HG03280 (cell line): Measurements from ENCODE around the gene MTCL1.

Experiments
- ATAC-seq: cut with Tn5 transposase; IDR thresholded peaks from one replicate; pipeline ENCODE4 v1.9.1; 2021; ENCODE audit warnings: mild to moderate bottlenecking, moderate library complexity; ENCODE audit not compliant: unreplicated experiment

Gene MTCL1

DNA sequence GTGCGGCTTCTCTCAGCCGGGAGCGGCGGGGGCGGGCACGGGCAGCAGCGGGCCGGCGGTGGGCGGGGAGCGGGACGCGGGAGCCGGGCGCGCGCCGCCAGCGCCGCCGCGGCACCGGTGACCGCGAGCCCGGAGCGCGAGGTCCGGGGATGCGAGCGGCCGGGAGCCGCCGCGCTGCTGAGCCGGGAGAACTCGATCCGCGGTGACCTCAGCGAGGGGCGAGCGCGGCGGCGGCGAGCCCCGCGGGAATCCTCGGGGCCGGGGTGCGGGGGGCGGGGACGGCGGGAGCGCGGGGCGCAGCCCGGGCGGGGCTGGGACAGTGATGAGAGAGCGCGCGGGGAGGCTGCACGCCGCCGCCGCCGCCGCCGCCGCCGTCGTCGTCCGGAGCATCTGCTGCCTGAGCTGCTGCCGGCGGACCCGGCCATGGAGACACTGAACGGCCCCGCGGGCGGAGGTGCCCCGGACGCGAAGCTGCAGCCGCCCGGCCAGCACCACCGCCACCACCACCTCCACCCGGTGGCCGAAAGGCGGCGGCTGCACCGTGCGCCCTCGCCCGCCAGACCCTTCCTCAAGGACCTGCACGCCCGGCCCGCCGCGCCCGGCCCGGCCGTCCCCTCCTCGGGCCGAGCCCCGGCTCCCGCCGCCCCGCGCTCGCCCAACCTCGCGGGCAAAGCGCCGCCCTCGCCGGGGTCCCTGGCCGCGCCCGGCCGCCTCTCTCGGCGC lies at the start of gene MTCL1:
TSS of gene MTCL1 (plus strand) at position 319 of the 723 bp plus-strand sequence. CDS start at position 424, 105 bp downstream.
- ATAC-seq: peak; percentile 43

DNA sequence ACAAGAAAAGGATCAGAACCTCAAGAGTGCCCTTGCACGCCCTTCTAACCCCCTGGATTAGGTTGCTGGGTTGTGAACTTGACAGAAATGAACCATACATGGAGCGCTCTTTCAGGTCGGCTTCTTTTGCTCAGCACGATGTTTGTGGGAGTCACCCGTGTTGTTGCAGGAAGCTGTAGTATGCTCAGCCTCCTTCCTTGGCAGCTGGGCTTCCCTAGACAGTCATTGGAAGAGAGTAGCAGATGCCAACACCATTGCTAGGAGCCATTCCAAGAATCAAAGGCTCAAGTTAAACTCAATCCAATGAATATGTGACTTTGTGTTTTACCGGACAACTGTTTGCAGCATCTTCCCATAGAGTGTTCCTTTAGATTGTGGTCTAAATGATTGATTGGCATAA lies 49.1 kb upstream of the MTCL1 start:
- no peak for ATAC-seq

DNA sequence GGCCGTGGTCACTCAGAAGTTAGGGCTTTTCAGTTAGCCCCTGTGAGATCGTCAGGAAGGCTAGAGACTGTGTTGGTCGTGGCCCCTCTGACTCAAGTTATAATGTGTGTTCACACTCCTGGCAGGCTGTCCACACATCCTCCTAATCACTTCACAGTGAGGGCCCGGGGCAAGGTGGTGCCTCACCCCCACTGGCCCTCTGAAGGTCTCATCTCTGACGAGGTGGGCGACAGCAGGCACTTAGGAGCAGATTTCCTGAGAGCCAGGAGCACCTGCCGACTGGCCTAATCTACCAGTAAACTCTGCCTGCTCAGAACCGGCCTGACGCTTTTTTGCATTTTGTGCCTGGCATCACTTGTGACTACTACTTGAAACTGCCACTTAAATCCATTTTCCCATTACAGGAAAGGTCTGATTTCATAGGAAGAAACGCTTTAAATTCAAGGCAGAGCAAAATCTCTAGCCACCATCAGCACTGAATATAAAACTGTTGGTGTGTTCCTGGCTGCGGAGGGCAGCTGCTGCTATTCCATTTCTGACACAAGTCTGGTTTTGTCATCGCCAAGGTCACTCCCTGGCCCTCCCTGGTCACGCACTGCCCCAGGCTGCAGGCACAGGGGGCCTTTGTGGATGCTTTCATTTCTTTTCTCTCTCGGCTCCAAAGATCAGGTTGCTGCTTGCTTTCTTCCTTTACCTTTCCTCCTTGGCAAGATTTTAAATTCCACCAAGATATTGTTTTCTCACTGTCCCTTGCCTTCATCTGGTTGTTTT lies 48.1 kb upstream of the MTCL1 start:
- ATAC-seq: no peak

DNA sequence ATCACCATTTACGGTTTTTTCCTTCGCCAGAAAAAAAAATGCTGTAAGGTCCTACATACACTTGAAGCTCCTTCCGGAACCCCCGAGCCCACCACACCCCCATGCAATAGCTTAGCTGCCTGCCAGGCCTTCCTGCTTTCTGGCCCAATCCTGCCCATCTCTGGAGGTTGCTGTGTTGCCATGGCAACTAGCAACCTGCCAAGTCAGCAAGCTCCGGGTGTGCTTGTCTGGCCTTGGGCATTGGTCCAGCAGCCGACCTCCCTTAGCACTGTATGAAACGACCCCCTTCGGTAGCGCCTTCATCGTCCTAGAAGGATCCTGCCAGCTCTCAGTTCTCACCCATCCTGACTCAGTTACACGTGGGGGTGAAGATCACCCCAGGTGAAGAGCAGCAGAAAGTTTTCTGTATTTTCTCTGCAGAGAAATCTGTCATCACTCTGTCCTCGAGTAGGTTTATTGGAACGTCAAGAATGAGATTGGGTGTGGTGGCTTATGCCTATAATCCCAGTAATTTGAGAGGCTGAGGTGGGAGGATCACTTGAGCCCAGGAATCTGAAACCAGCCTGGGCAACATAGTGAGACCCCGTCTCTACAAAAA lies 47.4 kb upstream of the MTCL1 start:
- no peak for ATAC-seq

DNA sequence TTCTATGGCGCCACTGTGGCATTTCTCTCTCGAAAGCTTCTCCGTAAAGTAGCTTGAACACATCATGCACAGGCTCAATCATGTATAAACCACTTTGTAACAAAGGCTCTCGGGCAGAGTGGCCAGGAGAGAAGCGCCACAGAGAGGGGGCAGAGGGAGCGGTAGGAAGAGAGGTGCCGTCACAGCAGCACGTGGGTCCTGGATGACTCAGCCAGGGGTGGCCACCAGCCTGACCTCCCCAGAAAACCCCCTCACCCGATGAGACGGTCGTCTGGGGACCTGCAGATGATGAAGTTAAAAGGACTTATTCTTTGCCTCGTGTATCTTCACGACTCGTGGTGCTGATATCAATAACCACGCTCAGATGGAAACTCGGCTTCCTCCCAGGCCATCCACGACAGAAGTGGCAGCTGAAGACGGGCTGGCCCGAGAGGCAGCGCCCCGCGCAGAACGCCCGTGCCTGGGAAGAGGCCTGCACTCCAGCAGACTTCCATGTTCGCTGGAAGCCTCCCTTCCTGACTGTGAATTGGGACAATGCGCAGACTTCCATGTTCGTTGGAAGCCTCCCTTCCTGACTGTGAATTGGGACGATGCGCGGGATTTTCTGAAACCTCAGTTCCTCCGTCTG lies 46.4 kb upstream of the MTCL1 start:
- ATAC-seq: no peak

DNA sequence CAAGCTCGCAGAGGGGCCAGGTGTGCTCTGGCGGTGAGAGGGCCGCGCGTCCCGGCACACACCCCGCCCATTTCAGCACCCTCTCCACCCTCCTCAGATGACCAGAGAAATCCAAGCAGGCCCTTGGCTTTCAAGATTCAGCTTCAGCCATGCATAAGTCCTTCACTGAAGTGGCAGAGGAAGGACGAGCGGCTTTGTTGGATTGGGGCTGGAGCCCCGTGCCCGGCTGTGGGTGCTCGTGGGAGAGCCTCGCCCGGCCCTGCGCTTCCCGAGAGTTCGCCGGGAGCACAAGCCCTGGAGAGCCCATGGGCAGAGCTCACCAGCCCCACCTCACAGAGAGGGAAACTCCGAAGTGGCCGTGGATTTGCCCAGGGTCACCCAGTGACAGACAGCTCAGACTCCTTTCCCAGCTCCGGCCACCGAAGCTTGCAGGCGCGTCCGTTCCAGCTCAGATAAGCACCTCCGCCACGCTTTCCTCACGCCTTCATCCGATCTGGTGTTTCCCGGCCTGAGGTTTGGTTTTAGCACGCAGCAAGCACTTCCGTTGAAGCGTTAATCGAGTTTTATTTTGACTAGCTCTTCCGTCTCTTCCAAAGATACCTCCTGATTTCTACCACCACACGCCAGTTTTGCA lies 45.6 kb upstream of the MTCL1 start:
- no peak for ATAC-seq

DNA sequence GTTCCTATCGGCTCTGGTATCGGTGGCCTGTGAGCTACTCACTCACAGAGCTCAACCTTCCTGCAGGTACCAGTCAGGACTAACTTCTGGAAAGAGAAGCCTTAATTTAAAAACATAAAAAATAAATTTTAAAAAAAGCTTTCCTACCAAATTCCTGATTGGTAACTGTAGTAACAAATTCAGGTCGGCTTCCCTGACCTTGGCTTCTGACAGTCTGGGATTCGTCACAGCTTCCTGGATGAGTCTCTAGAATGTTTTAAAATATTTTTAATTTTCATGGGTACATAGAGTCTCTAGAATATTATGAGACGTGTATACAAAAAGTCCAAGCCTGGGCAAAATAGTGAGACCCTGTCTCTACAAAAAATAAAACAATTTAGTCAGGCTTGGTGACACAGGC lies 45.0 kb upstream of the MTCL1 start:
- ATAC-seq: no peak

DNA sequence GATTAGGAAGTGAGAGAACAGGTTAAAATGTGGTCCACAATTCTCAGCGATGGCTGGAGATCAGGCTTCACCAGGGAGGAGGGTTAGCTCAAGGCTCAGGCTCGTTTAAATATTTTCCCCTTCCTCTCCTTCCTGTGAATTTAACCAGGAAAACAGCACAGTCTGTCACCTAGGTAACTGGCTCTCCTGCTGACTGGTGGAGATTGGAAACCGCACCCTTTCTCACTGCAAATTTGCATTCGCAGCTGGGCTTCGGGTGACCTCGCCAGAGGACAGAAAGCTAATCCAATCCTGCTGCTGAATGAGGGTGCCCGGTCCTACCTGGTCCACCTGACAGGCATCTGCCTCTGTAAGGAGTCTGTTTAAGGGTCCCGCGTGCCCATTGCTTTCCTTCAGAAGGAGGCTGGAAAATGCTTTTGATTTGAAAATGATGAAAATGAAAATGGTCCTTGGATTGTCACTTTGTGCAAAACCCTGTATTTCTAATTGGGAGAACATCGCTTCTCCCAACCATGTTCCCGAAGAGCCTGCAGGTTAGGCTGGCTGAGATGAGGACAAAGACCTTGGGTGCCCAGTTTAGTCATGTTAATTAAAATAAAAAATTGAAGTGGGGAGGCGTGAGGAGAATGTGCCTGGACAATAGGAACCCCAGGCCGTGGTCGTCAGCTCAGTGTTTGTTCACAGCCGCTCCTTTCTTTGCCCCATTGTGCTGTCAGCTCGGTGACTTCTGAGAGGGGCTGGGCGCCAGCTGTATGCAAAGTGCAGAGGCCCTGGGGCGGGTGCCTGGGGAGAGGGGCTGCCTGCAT lies 43.4 kb upstream of the MTCL1 start:
- no peak for ATAC-seq

DNA sequence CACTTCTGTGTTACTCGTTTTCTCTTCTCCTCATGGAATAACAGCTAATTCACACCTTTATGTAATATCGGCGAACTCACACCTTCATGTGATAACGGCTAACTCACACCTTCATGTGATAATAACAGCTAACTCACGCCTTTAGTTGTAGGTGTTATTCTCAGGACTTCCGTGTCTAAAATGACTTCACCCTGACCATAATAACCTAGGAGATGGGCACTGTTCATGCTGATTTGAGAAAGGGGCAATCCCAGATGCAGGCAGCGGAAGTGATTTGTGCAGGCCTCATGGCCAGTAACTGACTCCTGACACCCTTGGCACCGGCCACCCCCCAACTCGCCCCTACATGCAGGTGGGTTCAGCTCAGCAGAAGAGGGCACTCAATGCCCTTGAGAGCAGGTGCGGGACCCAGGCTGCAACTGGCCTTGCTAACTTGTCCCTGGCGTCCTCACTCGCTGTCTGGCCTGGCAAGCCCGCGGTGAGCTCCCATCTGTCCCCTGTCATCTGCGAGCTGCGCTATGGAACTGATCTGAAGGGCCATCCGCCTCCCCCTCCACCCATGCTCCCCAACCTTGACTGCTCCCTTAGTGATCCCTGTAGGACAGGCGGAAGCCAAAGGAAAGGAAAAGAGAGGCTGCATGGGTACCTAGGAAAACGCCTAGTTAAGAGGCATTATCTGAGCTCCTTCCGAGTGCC lies 42.6 kb upstream of the MTCL1 start:
- ATAC-seq: no peak

DNA sequence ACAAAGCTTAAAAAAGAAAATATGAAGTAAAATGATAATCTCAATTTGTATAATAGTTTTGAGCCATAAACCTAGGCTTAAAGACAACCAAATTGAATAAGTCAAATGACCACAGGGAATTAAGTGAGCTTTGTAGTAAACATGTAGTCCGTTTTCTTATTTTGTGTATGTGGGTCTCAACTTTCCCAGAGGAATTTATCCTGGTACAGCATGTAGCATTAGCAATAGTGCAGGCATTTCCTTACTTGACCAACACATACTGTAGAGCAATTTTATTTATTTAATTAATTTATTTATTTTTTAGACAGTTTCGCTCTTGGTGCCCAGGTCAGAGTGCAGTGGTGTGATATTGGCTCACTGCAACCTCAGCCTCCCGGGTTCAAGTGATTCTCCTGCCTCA lies 37.5 kb upstream of the MTCL1 start:
- no peak for ATAC-seq

DNA sequence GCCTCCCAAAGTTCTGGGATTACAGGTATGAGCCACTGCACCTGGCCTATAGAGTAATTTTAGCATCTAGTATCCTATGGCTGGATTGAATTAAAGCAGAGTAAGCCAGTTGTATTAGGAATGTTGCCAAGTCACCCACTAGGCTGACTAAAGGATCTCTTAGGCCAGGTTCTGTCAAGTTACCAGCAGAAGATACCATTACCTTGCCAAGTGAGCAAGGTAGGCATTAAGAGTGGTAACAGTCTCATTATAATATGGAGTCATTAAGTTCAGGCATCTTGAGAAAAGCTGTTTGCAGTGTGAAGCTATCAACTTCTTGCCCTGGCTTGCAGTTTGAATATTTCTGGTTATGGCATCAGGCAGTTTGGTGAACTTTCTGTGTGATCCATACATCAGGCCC lies 37.0 kb upstream of the MTCL1 start:
- no peak for ATAC-seq

DNA sequence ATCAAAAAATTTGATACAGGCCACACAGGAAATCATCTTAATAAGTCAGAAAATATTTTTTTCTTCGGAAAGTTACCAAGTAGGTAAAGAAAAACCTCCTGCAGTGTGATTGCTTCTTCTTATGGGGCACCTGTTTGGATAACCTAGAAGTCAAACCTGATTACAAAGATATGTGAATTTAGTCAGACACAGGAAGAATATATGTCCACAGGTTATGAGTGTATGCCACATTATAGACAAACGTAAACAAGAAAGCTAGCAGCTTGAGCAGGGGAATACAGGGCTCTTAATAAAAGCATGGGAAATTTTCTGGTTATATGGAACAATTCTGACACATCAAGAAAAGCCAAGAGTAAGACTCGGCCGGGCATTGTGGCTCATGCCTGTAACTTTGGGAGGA lies 35.8 kb upstream of the MTCL1 start:
- no peak for ATAC-seq

DNA sequence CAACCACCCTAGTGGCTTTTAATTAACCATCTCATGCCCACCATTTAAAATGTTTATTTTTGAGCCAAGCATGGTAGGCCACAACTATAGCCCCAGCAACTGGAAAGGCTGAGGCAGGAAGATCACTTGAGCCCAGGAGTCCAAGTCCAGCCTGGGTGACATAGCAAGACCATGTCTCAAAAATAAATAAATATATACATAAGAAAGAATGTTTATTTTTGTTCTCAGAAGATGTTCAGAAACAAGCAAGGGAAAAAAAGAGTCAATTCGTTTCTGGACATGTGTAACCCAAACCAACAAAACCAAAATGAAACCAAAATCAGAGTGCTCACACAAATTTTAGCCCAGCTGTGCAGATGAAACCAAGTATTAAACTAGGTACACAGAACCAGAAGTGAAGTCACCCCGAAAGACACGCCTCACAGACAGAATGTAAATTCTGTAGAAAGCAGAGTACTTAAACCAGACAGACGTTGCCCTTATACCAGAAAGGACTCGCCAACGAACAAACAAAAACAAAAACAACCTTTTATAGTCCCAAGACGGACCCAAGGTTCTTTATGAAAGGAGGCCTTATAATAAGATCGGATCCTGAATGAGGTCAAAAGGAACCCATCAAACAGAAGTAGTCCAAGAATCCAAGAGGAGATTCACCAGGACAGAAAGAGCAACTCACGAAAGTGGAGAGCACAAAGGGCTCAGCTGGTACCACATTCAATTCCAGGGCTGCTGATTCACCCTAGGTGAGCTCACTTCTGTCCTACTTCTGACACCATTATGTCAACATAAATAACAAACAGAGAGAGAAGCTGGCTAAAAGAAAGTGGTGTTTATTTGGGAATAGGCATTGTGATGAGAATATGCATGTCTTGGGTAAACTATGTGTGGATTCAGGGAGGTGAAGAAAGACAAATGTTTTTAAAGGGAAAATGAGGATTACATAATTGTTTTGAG lies 31.8 kb upstream of the MTCL1 start:
- peak; percentile 96 for ATAC-seq

DNA sequence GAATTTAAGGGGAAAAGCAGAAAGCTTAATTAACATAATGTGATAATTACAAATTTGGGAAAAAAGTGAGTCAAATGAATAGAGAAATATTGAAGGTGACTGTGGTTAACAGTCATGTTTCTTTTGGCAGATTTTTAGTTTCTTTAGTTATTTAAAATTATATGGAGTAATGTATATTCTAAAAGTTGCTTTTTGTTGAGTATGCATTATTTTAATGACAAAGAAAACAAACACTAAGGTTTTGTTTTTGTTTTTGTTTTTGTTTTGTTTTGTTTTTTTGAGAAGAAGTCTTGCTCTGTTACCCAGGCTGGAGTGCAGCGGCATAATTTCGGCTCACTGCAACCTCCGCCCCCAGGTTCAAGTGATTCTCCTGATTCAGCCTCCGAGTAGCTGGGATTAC lies 30.3 kb upstream of the MTCL1 start:
- no peak for ATAC-seq

DNA sequence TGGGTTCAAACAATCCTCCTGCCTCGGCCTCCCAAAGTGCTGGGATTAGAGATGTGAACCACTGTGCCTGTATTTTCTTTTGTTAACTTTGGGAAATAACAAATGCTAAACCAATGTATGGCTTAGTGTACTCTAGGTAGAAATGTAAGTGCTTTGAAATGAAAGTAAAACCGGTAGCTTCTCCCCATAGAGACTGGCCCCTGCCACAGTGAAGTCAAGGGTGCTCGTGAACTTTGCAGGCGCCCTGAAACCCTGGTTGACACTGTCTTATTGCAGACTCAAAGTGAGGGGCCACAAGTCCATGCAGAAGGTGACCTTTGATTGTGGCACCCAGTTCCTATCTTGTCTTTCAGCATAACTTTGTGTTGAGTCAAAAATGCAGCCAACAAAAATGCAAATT lies 24.2 kb upstream of the MTCL1 start:
- ATAC-seq: no peak

DNA sequence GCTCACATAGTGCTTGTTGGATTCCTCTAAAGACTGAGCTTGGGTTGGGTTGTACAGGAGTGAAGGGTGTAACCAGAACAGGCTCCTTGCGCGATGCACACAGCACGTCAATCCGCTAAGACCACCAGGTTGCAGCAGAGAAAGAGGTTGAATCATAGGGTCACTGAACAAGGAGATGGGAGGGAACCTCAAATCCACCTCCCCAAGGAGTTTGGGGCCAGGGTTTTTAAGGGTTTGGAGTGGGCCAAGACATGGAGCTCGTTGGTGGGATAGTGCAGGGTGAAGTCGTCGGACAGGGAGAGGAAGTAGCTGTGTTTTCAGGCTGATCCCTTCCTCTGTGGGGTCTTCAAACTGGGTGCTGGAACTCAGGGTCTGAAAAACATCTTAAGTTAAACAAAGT lies 20.8 kb upstream of the MTCL1 start:
- ATAC-seq: no peak

DNA sequence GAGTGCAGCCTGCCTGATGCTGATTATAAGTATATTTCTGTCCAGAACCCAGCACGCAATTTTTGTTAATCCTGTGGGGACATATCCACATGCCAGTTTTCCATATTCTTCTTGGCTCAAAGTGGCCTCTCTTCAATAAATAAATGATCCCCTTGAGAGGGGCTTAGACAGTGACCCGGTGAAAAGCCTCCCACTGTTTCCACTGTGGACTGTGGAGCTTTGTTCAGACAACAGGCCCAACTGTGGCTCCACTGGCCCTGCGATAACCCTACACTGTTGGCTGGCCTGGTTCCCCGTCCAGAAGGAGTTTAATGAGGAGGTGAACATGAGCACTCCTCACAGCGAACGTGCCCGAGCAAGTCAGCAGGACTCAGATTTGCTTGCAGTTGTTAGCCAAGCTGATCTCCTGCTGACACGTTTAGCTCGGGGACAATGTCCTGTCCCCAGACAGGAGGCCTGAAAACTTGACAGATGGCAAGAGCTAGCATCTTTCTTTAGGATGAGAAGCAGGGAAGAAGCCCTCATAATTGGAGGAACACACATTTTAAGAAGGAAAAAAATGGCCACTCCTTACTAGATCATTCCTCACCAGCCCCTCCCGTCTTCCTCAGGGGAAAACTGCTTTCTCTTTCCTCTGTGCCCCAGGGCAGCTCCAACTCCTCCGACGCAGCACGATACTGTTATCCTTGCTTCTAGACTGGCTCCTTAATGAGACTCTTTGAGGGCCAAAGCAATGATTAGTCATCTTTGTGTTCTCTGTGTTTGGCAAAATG lies 20.0 kb upstream of the MTCL1 start:
- no peak for ATAC-seq

DNA sequence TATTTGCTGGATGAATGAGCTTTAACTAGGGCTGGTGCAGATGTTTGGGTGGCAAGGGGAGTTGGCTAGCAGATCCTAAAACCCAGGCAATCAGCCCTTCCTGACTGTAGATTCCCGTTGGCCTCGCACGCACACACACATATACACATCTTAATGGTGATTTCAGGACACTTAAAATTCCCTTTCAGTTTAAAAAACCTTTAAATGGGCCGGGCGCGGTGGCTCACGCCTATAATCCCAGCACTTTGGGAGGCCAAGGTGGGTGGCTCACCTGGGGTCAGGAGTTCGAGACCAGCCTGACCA lies 19.5 kb upstream of the MTCL1 start:
- no peak for ATAC-seq
